Measurements from ENCODE around the gene RWDD3.

RWDD3 gene, protein sequence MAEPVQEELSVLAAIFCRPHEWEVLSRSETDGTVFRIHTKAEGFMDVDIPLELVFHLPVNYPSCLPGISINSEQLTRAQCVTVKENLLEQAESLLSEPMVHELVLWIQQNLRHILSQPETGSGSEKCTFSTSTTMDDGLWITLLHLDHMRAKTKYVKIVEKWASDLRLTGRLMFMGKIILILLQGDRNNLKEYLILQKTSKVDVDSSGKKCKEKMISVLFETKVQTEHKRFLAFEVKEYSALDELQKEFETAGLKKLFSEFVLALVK

GRCh38 chr1:95233737-95234500 is at the start of gene RWDD3:
Gene RWDD3, plus strand, starts transcription at chr1:95234210. Its CDS starts 21 bp downstream, at chr1:95234231.
- H3K36me3 ChIP-seq (ENCODE audit: control insufficient read depth in 2 of 2, insufficient read depth in 2 of 2, low read length in 2 of 2): no peaks in the 10 kb centered on the region
- H3K9ac ChIP-seq (ENCODE audit: low read depth in 1 of 2, low read length in 2 of 2): peak within 1 kb of the TSS; percentile 76 to 96
- H3K9me3 ChIP-seq (ENCODE audit: control insufficient read depth in 2 of 2, low read length in 2 of 2): no peaks in the 10 kb centered on the region
- H3K27me3 ChIP-seq (ENCODE audit: control insufficient read depth in 2 of 2, insufficient read depth in 2 of 2, low read length in 2 of 2): no peaks in the 10 kb centered on the region
- peaks cover 7 to 8% of the 10 kb centered on the region in 2 donors for H3K4me1 ChIP-seq (ENCODE audit: control insufficient read depth in 2 of 2, insufficient read depth in 2 of 2, low read length in 2 of 2)
- H3K4me3 ChIP-seq (ENCODE audit: low read length in 2 of 2): peak within 1 kb of the TSS; percentile 86 to 97
- peak within 1 kb of the TSS; percentile 86 to 90 for H3K27ac ChIP-seq (ENCODE audit: low read depth in 2 of 2, low read length in 2 of 2)

DNA sequence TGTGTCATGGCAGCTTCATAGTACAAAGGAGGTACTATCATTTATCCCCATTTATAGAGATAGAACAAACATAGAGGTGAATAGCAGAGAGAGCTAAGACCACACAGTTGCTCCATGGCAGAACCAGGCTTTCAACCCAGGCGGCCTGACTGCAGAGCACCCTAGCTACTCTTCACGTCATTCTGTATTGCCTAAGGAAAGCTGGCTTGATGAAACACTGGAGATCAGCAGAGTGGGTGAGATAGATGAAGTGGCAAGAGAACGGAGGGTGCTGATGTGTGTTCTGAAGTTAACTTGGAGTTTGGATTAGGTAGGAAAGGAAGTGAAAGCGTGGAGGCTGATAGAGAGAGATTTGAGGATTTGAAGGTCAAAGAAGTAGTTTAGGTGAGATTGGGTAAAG is 47.9 kb upstream of the RWDD3 start:
- Histone ChIP-seq H3K9me3 (ENCODE audit: control insufficient read depth in 2 of 2, low read length in 2 of 2) (no peaks in the 10 kb centered on the region), H3K27ac (ENCODE audit: low read depth in 2 of 2, low read length in 2 of 2) (no peak overlapping the region), H3K4me3 (ENCODE audit: low read length in 2 of 2) (no peak overlapping the region), H3K9ac (ENCODE audit: low read depth in 1 of 2, low read length in 2 of 2) (no peak overlapping the region), H3K4me1 (ENCODE audit: control insufficient read depth in 2 of 2, insufficient read depth in 2 of 2, low read length in 2 of 2) (no peaks in the 10 kb centered on the region), H3K27me3 (ENCODE audit: control insufficient read depth in 2 of 2, insufficient read depth in 2 of 2, low read length in 2 of 2) (no peaks in the 10 kb centered on the region), H3K36me3 (ENCODE audit: control insufficient read depth in 2 of 2, insufficient read depth in 2 of 2, low read length in 2 of 2) (peaks cover 0 to 2% of the 10 kb centered on the region in 2 donors)

DNA sequence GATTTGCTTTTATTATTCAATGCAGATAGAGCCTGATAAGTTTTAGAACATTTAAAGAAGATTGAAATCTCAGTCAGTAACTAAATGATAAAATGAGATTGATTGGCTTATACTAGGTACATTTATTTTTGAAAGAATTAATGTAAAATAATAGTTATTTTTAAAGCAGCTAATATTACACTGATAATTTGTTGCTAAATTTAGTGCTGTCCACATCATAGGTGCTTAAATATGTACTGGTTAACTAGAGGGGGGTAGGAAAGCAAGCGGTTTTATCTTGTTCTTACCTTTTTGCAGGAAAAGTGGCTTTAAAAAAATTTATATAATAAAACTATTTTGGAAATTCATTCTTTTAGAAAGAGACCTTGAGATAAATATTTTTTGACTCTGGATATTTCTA is 40.4 kb upstream of the RWDD3 start:
- Histone ChIP-seq H3K9ac (ENCODE audit: low read depth in 1 of 2, low read length in 2 of 2) (no peak overlapping the region), H3K9me3 (ENCODE audit: control insufficient read depth in 2 of 2, low read length in 2 of 2) (no peaks in the 10 kb centered on the region), H3K36me3 (ENCODE audit: control insufficient read depth in 2 of 2, insufficient read depth in 2 of 2, low read length in 2 of 2) (no peaks in the 10 kb centered on the region), H3K4me3 (ENCODE audit: low read length in 2 of 2) (no peak overlapping the region), H3K27me3 (ENCODE audit: control insufficient read depth in 2 of 2, insufficient read depth in 2 of 2, low read length in 2 of 2) (no peaks in the 10 kb centered on the region), H3K27ac (ENCODE audit: low read depth in 2 of 2, low read length in 2 of 2) (no peak overlapping the region), H3K4me1 (ENCODE audit: control insufficient read depth in 2 of 2, insufficient read depth in 2 of 2, low read length in 2 of 2) (no peaks in the 10 kb centered on the region)

DNA sequence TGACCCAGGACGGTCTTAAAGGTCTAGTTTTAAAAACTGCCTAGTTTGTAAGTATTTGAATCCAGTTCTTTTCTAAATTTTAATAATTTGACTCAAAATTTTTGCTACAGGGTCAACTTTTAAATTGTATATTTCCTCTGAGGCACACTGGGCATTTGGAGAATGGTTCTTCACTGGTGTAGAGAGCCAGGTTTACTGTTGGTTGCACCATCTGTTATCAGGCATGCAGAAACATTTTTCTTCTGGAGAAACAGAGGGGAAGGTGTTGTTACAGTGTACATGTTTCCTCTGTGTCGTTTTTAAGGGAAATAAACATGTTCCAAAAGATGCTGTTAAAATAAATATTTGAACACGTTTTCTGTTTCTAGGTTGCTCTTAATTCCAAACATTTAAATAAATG is 39.0 kb upstream of the RWDD3 start:
- Histone ChIP-seq H3K36me3 (ENCODE audit: control insufficient read depth in 2 of 2, insufficient read depth in 2 of 2, low read length in 2 of 2) (no peaks in the 10 kb centered on the region), H3K9me3 (ENCODE audit: control insufficient read depth in 2 of 2, low read length in 2 of 2) (no peaks in the 10 kb centered on the region), H3K4me1 (ENCODE audit: control insufficient read depth in 2 of 2, insufficient read depth in 2 of 2, low read length in 2 of 2) (no peaks in the 10 kb centered on the region), H3K27ac (ENCODE audit: low read depth in 2 of 2, low read length in 2 of 2) (no peak overlapping the region), H3K4me3 (ENCODE audit: low read length in 2 of 2) (no peak overlapping the region), H3K9ac (ENCODE audit: low read depth in 1 of 2, low read length in 2 of 2) (no peak overlapping the region), H3K27me3 (ENCODE audit: control insufficient read depth in 2 of 2, insufficient read depth in 2 of 2, low read length in 2 of 2) (no peaks in the 10 kb centered on the region)

GRCh38 chr1:95196017-95196416 is 38.0 kb upstream of the RWDD3 start:
- Histone ChIP-seq H3K36me3 (ENCODE audit: control insufficient read depth in 2 of 2, insufficient read depth in 2 of 2, low read length in 2 of 2) (no peaks in the 10 kb centered on the region), H3K27ac (ENCODE audit: low read depth in 2 of 2, low read length in 2 of 2) (no peak overlapping the region), H3K4me1 (ENCODE audit: control insufficient read depth in 2 of 2, insufficient read depth in 2 of 2, low read length in 2 of 2) (no peaks in the 10 kb centered on the region), H3K4me3 (ENCODE audit: low read length in 2 of 2) (no peak overlapping the region), H3K9me3 (ENCODE audit: control insufficient read depth in 2 of 2, low read length in 2 of 2) (no peaks in the 10 kb centered on the region), H3K27me3 (ENCODE audit: control insufficient read depth in 2 of 2, insufficient read depth in 2 of 2, low read length in 2 of 2) (no peaks in the 10 kb centered on the region), H3K9ac (ENCODE audit: low read depth in 1 of 2, low read length in 2 of 2) (no peak overlapping the region)

GRCh38 chr1:95197616-95198252 is 36.3 kb upstream of the RWDD3 start:
- no peaks in the 10 kb centered on the region for H3K9me3 ChIP-seq (ENCODE audit: control insufficient read depth in 2 of 2, low read length in 2 of 2)
- H3K4me3 ChIP-seq (ENCODE audit: low read length in 2 of 2): no peak overlapping the region
- no peaks in the 10 kb centered on the region for H3K4me1 ChIP-seq (ENCODE audit: control insufficient read depth in 2 of 2, insufficient read depth in 2 of 2, low read length in 2 of 2)
- H3K36me3 ChIP-seq (ENCODE audit: control insufficient read depth in 2 of 2, insufficient read depth in 2 of 2, low read length in 2 of 2): no peaks in the 10 kb centered on the region
- no peaks in the 10 kb centered on the region for H3K27me3 ChIP-seq (ENCODE audit: control insufficient read depth in 2 of 2, insufficient read depth in 2 of 2, low read length in 2 of 2)
- H3K9ac ChIP-seq (ENCODE audit: low read depth in 1 of 2, low read length in 2 of 2): no peak overlapping the region
- H3K27ac ChIP-seq (ENCODE audit: low read depth in 2 of 2, low read length in 2 of 2): no peak overlapping the region

DNA sequence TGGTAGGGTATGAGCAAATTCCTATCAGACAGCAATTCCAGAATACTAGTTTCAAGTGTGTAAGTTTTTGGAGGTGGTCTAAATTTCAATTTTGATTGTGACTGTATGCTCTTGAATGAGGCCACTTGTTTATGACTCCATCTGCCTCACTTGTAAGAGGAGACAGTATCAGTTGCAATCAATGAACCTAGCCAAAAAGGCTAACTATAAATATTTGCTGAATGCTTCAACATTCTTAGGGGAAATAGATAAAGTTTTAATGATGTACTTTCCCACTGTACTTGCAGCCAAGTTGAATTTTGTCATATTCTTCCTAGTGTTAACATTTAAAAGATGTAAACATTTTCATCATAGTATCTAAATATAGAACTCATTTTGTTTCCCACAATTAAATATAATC is 32.1 kb upstream of the RWDD3 start:
- Histone ChIP-seq H3K36me3 (ENCODE audit: control insufficient read depth in 2 of 2, insufficient read depth in 2 of 2, low read length in 2 of 2) (no peaks in the 10 kb centered on the region), H3K4me1 (ENCODE audit: control insufficient read depth in 2 of 2, insufficient read depth in 2 of 2, low read length in 2 of 2) (no peaks in the 10 kb centered on the region), H3K27ac (ENCODE audit: low read depth in 2 of 2, low read length in 2 of 2) (no peak overlapping the region), H3K4me3 (ENCODE audit: low read length in 2 of 2) (no peak overlapping the region), H3K9me3 (ENCODE audit: control insufficient read depth in 2 of 2, low read length in 2 of 2) (no peaks in the 10 kb centered on the region), H3K9ac (ENCODE audit: low read depth in 1 of 2, low read length in 2 of 2) (no peak overlapping the region), H3K27me3 (ENCODE audit: control insufficient read depth in 2 of 2, insufficient read depth in 2 of 2, low read length in 2 of 2) (no peaks in the 10 kb centered on the region)

DNA sequence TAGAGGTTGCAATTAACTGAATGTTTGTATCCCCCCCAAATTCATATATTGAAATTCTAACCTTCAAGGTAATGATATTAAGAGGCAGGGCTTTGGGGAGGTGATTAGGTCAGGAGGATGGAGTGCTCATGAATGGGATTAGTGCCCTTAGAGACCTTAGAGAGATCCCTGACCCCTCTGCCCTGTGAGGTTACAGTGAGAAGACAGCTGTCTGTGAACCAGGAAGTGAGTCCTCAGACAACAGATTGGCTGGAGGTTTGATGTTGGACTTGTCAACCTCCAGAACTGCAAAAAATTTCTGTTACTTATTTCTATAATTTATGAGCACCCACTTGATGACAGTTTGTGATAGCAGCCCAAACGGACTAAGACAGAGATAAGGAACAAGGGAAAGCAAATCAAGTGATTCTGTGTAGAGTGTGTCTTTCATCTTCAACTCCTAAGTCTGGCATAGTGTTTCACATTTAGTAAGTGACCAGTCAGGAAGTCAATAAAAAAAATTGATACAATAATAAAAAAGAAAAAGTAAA is 30.0 kb upstream of the RWDD3 start:
- H3K36me3 ChIP-seq (ENCODE audit: control insufficient read depth in 2 of 2, insufficient read depth in 2 of 2, low read length in 2 of 2): no peaks in the 10 kb centered on the region
- no peak overlapping the region for H3K27ac ChIP-seq (ENCODE audit: low read depth in 2 of 2, low read length in 2 of 2)
- H3K4me3 ChIP-seq (ENCODE audit: low read length in 2 of 2): no peak overlapping the region
- H3K9ac ChIP-seq (ENCODE audit: low read depth in 1 of 2, low read length in 2 of 2): no peak overlapping the region
- H3K4me1 ChIP-seq (ENCODE audit: control insufficient read depth in 2 of 2, insufficient read depth in 2 of 2, low read length in 2 of 2): no peaks in the 10 kb centered on the region
- H3K9me3 ChIP-seq (ENCODE audit: control insufficient read depth in 2 of 2, low read length in 2 of 2): no peaks in the 10 kb centered on the region
- no peaks in the 10 kb centered on the region for H3K27me3 ChIP-seq (ENCODE audit: control insufficient read depth in 2 of 2, insufficient read depth in 2 of 2, low read length in 2 of 2)

- Histone ChIP-seq H3K27ac (ENCODE audit: low read depth in 2 of 2, low read length in 2 of 2) (no peak overlapping the region), H3K9ac (ENCODE audit: low read depth in 1 of 2, low read length in 2 of 2) (no peak overlapping the region), H3K4me1 (ENCODE audit: control insufficient read depth in 2 of 2, insufficient read depth in 2 of 2, low read length in 2 of 2) (no peaks in the 10 kb centered on the region), H3K27me3 (ENCODE audit: control insufficient read depth in 2 of 2, insufficient read depth in 2 of 2, low read length in 2 of 2) (no peaks in the 10 kb centered on the region), H3K36me3 (ENCODE audit: control insufficient read depth in 2 of 2, insufficient read depth in 2 of 2, low read length in 2 of 2) (no peaks in the 10 kb centered on the region), H3K4me3 (ENCODE audit: low read length in 2 of 2) (no peak overlapping the region), H3K9me3 (ENCODE audit: control insufficient read depth in 2 of 2, low read length in 2 of 2) (no peaks in the 10 kb centered on the region)
Measured at GRCh38 chr1:95206514-95206913, 27.5 kb upstream of the RWDD3 start.

All from mucosa of rectum (tissue), 2 donors.